PFSK-1 (cell line): ENCODE data around the gene IRF4.

ENCODE experiments used
- FOXP2 ChIP-seq: optimal IDR thresholded peaks from 2 replicates; pipeline ENCODE3; 2011; ENCODE audit warnings: borderline replicate concordance, control low read depth, inconsistent platforms; ENCODE audit not compliant: insufficient read depth; ENCODE audit errors: extremely low read length, extremely low read depth
- POLR2AphosphoS5 ChIP-seq: IDR thresholded peaks from 2 replicates; pipeline ENCODE4 v1.6.1; 2012; ENCODE audit warnings: low read depth, mild to moderate bottlenecking, control low read depth, low read length, moderate library complexity
- SIN3A ChIP-seq: IDR thresholded peaks from 2 replicates; pipeline ENCODE4 v1.6.1; 2012; ENCODE audit warnings: mild to moderate bottlenecking, low read length, moderate library complexity, borderline replicate concordance; ENCODE audit not compliant: insufficient read depth
- TAF1 ChIP-seq: IDR thresholded peaks from 2 replicates; pipeline ENCODE4 v1.6.1; 2012; ENCODE audit warnings: low read length, control low read depth, borderline replicate concordance; ENCODE audit not compliant: insufficient read depth
- TF ChIP-seq, protein P1 (sequence below), 2 experiments: IDR thresholded peaks; 2 replicates each; pipeline versions ENCODE4 v1.6.1 to v1.8.0; 2011 to 2012; ENCODE audit warnings: low read depth in 2 of 2, low read length in 2 of 2, control low read depth in 1 of 2, inconsistent platforms in 1 of 2, mild to moderate bottlenecking in 1 of 2, moderate library complexity in 1 of 2; ENCODE audit not compliant: insufficient read depth in 1 of 2

IRF4 gene

DNA sequence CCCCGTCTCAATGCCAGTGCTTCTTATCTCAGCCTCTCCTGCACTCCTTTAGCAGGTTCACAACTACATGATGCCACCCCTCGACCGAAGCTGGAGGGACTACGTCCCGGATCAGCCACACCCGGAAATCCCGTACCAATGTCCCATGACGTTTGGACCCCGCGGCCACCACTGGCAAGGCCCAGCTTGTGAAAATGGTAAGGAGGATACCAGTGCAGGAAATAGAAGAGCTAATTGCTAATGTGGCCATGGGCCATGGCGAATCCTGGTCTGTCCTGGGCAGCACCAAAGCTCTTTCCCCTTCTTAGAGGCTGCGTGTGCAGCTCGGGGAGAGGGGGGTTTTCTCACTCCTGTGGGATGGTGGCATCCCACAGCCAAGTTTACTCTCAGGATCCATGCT, 5.5 kb downstream of the IRF4 start:
- no peak for TF ChIP-seq FOXP2
- TF ChIP-seq, protein P1, sequence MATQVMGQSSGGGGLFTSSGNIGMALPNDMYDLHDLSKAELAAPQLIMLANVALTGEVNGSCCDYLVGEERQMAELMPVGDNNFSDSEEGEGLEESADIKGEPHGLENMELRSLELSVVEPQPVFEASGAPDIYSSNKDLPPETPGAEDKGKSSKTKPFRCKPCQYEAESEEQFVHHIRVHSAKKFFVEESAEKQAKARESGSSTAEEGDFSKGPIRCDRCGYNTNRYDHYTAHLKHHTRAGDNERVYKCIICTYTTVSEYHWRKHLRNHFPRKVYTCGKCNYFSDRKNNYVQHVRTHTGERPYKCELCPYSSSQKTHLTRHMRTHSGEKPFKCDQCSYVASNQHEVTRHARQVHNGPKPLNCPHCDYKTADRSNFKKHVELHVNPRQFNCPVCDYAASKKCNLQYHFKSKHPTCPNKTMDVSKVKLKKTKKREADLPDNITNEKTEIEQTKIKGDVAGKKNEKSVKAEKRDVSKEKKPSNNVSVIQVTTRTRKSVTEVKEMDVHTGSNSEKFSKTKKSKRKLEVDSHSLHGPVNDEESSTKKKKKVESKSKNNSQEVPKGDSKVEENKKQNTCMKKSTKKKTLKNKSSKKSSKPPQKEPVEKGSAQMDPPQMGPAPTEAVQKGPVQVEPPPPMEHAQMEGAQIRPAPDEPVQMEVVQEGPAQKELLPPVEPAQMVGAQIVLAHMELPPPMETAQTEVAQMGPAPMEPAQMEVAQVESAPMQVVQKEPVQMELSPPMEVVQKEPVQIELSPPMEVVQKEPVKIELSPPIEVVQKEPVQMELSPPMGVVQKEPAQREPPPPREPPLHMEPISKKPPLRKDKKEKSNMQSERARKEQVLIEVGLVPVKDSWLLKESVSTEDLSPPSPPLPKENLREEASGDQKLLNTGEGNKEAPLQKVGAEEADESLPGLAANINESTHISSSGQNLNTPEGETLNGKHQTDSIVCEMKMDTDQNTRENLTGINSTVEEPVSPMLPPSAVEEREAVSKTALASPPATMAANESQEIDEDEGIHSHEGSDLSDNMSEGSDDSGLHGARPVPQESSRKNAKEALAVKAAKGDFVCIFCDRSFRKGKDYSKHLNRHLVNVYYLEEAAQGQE (IDR thresholded peaks at IDR 0.05; ENCODE audit: insufficient read depth in 1 of 2, low read depth in 2 of 2, low read length in 2 of 2): no peak
- no peak for TF ChIP-seq TAF1
- no peak for TF ChIP-seq SIN3A
- TF ChIP-seq POLR2AphosphoS5: no peak

DNA sequence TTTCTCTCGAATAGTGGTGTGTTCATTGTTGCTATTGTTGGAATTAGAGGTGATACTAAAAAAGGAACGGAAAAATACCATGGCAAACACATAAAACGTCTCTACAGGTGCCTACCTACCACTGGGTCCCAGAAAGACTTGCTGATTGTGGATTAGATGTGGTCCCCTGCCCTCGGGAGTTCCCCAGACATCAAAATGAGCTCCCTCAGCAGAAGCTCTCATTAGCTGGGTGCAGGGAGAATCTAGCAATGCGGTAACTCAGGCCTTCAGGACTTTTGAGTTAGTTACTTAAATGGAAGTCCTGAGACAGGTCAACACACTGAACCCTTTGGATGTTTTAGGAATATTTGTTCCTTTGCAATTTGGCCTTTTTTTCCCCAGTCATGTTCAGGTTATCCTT, 6.1 kb downstream of the IRF4 start:
- no peak for TF ChIP-seq POLR2AphosphoS5
- no peak for TF ChIP-seq FOXP2

DNA sequence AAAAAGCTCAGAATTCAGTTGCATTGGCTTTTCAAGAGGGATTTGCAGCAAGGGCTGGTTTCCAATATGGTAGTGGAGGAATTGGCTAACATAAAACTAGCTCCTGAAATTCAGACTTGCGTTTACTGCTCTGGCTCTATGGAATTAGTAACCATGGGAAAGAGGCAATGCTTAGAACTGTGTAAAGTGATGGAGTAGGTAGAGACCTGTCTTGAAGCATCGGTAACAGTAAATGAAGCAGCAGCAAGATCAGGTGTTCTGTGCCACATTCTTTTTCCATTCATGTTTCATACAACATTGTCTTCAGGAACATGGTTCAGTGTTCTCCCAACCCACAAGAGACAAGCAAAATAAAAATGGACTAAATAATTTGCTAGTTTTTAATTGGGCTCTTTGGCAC, 6.5 kb downstream of the IRF4 start:
- TF ChIP-seq, protein P1 (IDR thresholded peaks at IDR 0.05; ENCODE audit: insufficient read depth in 1 of 2, low read depth in 2 of 2, low read length in 2 of 2): no peak
- no peak for TF ChIP-seq FOXP2

DNA sequence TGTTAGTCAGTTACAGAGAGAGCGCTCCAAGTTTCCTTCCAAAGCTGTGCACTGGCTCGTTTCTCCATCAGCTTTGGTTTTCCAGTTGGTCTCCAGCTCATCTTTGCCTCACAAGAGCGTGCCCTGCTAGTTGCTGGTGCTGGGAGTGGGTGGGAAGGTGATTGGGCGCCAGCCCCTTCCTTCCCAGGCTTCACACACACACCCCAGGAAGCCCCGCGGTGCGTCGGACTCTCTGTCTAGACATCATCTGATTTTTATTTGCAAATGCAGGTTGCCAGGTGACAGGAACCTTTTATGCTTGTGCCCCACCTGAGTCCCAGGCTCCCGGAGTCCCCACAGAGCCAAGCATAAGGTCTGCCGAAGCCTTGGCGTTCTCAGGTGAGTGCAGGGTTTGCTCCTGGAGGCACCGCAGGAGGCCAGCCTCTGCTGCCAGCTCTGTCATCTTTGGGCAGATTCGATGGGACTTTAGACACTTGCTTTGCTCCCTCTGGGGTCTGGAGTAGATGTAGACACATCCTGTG, 7.1 kb downstream of the IRF4 start:
- no peak for TF ChIP-seq TAF1
- TF ChIP-seq, protein P1 (IDR thresholded peaks at IDR 0.05; ENCODE audit: insufficient read depth in 1 of 2, low read depth in 2 of 2, low read length in 2 of 2): no peak

DNA sequence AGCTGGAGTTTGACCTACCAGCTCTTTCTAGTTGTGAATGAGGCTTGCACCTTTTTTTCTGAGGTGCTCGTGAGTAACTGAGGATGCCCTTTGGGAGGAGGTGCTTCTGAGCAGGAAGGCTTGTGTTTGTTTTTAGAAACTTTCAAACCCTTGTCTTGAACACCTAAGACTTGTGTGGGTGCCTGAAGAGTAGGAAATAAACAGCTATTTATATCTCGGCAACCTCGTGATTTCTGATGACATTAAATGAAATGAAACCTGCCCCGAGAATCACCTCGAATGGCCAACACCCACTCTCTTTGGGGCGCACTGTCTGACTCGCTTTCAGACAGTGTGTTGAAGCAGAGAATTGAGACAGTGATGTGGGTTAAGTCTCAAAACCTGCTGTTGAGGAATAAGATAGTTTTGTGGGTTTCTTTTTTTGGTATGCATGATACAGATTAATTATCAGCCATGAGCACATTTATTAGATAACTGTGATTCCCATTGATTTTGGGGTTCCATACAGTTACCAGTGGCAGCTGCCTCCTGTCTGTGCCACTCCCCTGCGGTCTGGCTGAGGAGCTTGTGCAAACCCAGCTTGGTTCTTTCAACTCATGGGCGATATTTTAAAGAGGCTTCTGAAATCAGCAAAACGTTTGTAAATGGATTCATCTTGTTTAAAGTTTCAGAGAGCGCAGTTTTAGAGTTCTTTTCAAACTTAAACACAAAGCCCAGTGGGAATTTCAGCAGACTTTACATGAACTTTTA, 8.4 kb downstream of the IRF4 start:
- TF ChIP-seq TAF1 (no peak), SIN3A (no peak), FOXP2 (no peak), POLR2AphosphoS5 (no peak)
- TF ChIP-seq, protein P1 (IDR thresholded peaks at IDR 0.05; ENCODE audit: insufficient read depth in 1 of 2, low read depth in 2 of 2, low read length in 2 of 2): no peak
